ENCODE data around the gene EPB41L3.

- TF ChIP-seq CTCF (IDR thresholded peaks at IDR 0.05): no peak
- TF ChIP-seq POLR2AphosphoS5 (IDR thresholded peaks at IDR 0.05): no peak
- no peak for TF ChIP-seq POLR2A (IDR thresholded peaks at IDR 0.05)
These were observed 133.2 kb downstream of the EPB41L3 start for GRCh38 chr18:5410582-5410981.
